K562 (cell line): ENCODE results near the gene ZNF48. TPM values are rescaled to one million over a fixed set of nuclear protein-coding genes. Genes with fewer than 3 reads are reported as not detected.

Experiments
- BHLHE40 ChIP-seq: IDR thresholded peaks from 2 replicates; pipeline ENCODE4 v1.6.1; 2011; ENCODE audit warnings: low read length, improper control_type of control experiment
- BRF1 ChIP-seq: IDR thresholded peaks from 3 replicates; pipeline ENCODE4 v1.6.1; 2011; ENCODE audit warnings: borderline replicate concordance, mild to moderate bottlenecking; ENCODE audit not compliant: insufficient read length; ENCODE audit errors: extremely low read depth
- CBX2 ChIP-seq: fragments of 200-600 bp; sonication (generic); IDR thresholded peaks from one replicate; pipeline ENCODE4 v1.6.1; 2012; ENCODE audit warnings: mild to moderate bottlenecking, low read length, inconsistent platforms; ENCODE audit not compliant: insufficient read depth, poor library complexity, severe bottlenecking
- HCFC1 ChIP-seq: IDR thresholded peaks from 2 replicates; pipeline ENCODE4 v1.6.1; 2012; ENCODE audit warnings: low read depth, low read length, improper control_type of control experiment
- HOXB6 ChIP-seq: fragments of 250-450 bp; sonication (Bioruptor Pico); IDR thresholded peaks from 2 replicates; pipeline ENCODE4 v1.5.1; 2022; ENCODE audit warnings: mild to moderate bottlenecking, borderline replicate concordance
- MAX ChIP-seq: sonication (generic); formaldehyde crosslinking; IDR thresholded peaks from 2 replicates; pipeline ENCODE4 v1.9.0; 2022; ENCODE audit warnings: mild to moderate bottlenecking, missing genetic modification reagents
- MXI1 ChIP-seq: IDR thresholded peaks from 2 replicates; pipeline ENCODE4 v1.6.1; 2011; ENCODE audit warnings: low read depth, mild to moderate bottlenecking, improper control_type of control experiment, low read length
- NR4A1 ChIP-seq, 2 experiments: fragments of 250-450 bp in 1 of 2; fragments of 450-650 bp in 1 of 2; sonication (Bioruptor Pico) in 1 of 2; IDR thresholded peaks; 2 replicates each; pipeline versions ENCODE4 v1.4.0 to v1.6.1; 2016 to 2020; ENCODE audit warnings: mild to moderate bottlenecking in 2 of 2, missing compliant biosample characterization in 1 of 2, missing genetic modification characterization in 1 of 2, moderate library complexity in 1 of 2
- POU5F1 ChIP-seq: fragments of 150-350 bp; IDR thresholded peaks from 2 replicates; pipeline ENCODE4 v1.6.1; 2014; ENCODE audit warnings: borderline replicate concordance, low read length, low read depth, mild to moderate bottlenecking; ENCODE audit not compliant: partially characterized antibody
- SFPQ ChIP-seq: fragments of 200-400 bp; formaldehyde crosslinking; IDR thresholded peaks from 2 replicates; pipeline ENCODE4 v1.6.1; 2017; ENCODE audit warnings: mild to moderate bottlenecking, low read depth, low read length, moderate library complexity
- SNRNP70 ChIP-seq: fragments of 200-400 bp; formaldehyde crosslinking; optimal IDR thresholded peaks from 2 replicates; pipeline ENCODE3; 2017; ENCODE audit warnings: low read depth, low read length
- SPI1 ChIP-seq: IDR thresholded peaks from 2 replicates; pipeline ENCODE4 v1.6.1; 2011; ENCODE audit warnings: low read depth, low read length, control low read depth, borderline replicate concordance
- TAL1 ChIP-seq: fragments of 450-650 bp; IDR thresholded peaks from 2 replicates; pipeline ENCODE4 v1.6.1; 2016; ENCODE audit warnings: mild to moderate bottlenecking
- TCFL5 ChIP-seq: fragments of 250-450 bp; sonication (Bioruptor Pico); conservative IDR thresholded peaks from 2 replicates; pipeline ENCODE4 v1.6.1; 2021; ENCODE audit warnings: mild to moderate bottlenecking, moderate library complexity, matching md5 sums
- USF2 ChIP-seq: sonication (generic); formaldehyde crosslinking; IDR thresholded peaks from 2 replicates; pipeline ENCODE4 v1.5.0; 2020; ENCODE audit warnings: missing genetic modification reagents
- ZBTB1 ChIP-seq: sonication (generic); formaldehyde crosslinking; IDR thresholded peaks from 2 replicates; pipeline ENCODE4 v1.8.1; 2023; ENCODE audit warnings: missing genetic modification reagents, low read depth, mild to moderate bottlenecking, borderline replicate concordance
- ZNF324 ChIP-seq: fragments of 250-450 bp; sonication (Bioruptor Pico); IDR thresholded peaks from 2 replicates; pipeline ENCODE4 v1.4.0; 2020; ENCODE audit warnings: mild to moderate bottlenecking
- ZNF384 ChIP-seq: IDR thresholded peaks from 2 replicates; pipeline ENCODE4 v1.6.1; 2012; ENCODE audit warnings: low read depth, low read length, improper control_type of control experiment
- ZNF655 ChIP-seq: fragments of 250-450 bp; sonication (Bioruptor Pico); IDR thresholded peaks from 2 replicates; pipeline ENCODE4 v1.5.0; 2021
- ZNF764 ChIP-seq: fragments of 250-450 bp; sonication (Bioruptor Pico); IDR thresholded peaks from 2 replicates; pipeline ENCODE4 v1.4.0; 2020; ENCODE audit warnings: low read depth, mild to moderate bottlenecking, moderate library complexity
- ZNF79 ChIP-seq: fragments of 250-450 bp; sonication (Bioruptor Pico); IDR thresholded peaks from 2 replicates; pipeline ENCODE4 v1.4.0; 2020; ENCODE audit warnings: low read depth, mild to moderate bottlenecking, moderate library complexity
- polyA plus RNA-seq, 8 experiments: library from polyadenylated mRNA; depleted of rRNA in 4 of 8; stranded (reverse) in 5 of 8; unstranded in 3 of 8; fragments of >200 nt; fragmentation: Nextera tagmentation in 2 of 8; fragmentation: Illumina TruSeq in 1 of 8; extraction: Ambion mirVana in 2 of 8; extraction: Trizol in 1 of 8; gene quantifications; 2 replicates each; pipeline versions ENCODE4 v1.2.1 to v1.2.3, GENCODE V29; 2011 to 2014; ENCODE audit warnings: inconsistent platforms in 1 of 8, missing spikeins in 1 of 8
- total RNA-seq, 7 experiments: library from RNA; depleted of rRNA in 6 of 7; stranded (reverse); fragments of >200 nt in 6 of 7; fragmentation: Illumina TruSeq in 2 of 7; extraction: Trizol in 2 of 7; gene quantifications; 2 replicates each; pipeline versions ENCODE4 v1.2.1 to v1.2.3, GENCODE V29; 2011 to 2021; ENCODE audit warnings: low replicate concordance in 1 of 7
- TF ChIP-seq, protein P1 (sequence below): fragments of 450-650 bp; IDR thresholded peaks from one replicate; pipeline ENCODE4 v1.6.1; 2018; ENCODE audit warnings: mild to moderate bottlenecking, moderate library complexity; ENCODE audit not compliant: partially characterized antibody

Gene ZNF48
- total and polyA plus RNA-seq, 9 of the 15 experiments (the other 6 are each of a cell fraction or from before 2014, with no cell fraction given) = 0.38 to 11.6 (median 4.7) TPM

- TF ChIP-seq ZNF655 (CRISPR knock-in tag) (no peak), USF2 (peak; percentile 89), MAX (CRISPR knock-in tag) (peak; percentile 97), SNRNP70 (no peak), SPI1 (no peak), BHLHE40 (peak; percentile 83), ZNF79 (CRISPR knock-in tag) (no peak), MXI1 (peak; percentile 82), BRF1 (no peak), ZBTB1 (CRISPR knock-in tag) (no peak), ZNF384 (no peak; the same call in 1 of the 2 replicates), HOXB6 (CRISPR knock-in tag) (no peak), HCFC1 (no peak), CBX2 (no peak), ZNF764 (no peak), NR4A1 (CRISPR knock-in tag; IDR thresholded peaks at IDR 0.05) (no peak), NR4A1 (tag; IDR thresholded peaks at IDR 0.05) (no peak), SFPQ (no peak), POU5F1 (no peak), TAL1 (no peak), TCFL5 (CRISPR knock-in tag) (no peak), ZNF324 (CRISPR knock-in tag) (no peak)
- TF ChIP-seq, protein P1, sequence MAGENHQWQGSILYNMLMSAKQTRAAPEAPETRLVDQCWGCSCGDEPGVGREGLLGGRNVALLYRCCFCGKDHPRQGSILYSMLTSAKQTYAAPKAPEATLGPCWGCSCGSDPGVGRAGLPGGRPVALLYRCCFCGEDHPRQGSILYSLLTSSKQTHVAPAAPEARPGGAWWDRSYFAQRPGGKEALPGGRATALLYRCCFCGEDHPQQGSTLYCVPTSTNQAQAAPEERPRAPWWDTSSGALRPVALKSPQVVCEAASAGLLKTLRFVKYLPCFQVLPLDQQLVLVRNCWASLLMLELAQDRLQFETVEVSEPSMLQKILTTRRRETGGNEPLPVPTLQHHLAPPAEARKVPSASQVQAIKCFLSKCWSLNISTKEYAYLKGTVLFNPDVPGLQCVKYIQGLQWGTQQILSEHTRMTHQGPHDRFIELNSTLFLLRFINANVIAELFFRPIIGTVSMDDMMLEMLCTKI = no peak
Observed at GRCh38 chr16:30407102-30407803, 12.0 kb downstream of the ZNF48 start, which contains the start of gene ZNF771 (continued).
